Esophagus muscularis mucosa (tissue), 4 donors: Measurements from ENCODE around the gene JDP2. TPM values are rescaled to one million over a fixed set of nuclear protein-coding genes. Genes with fewer than 3 reads are reported as not detected.
"Not testable (repeated sequence)": the region's sequence is repeated elsewhere in the genome, so short reads cannot be mapped to it uniquely, and the experiment has no call there.

Source experiments
- DNase-seq: peaks from one replicate; pipeline ENCODE4 v3.0.0-alpha.2; 2017; ENCODE audit errors: extremely low spot score
- H3K27ac ChIP-seq, 4 donors: fragments of 200-600 bp; sonication (generic); replicated peaks in 1 of 4; 1 replicate in 3 of 4; 2 replicates in 1 of 4; pipeline ENCODE4 v1.5.1; 2016 to 2019; ENCODE audit warnings: mild to moderate bottlenecking in 1 of 4
- H3K27me3 ChIP-seq, 4 donors: fragments of 200-600 bp; sonication (generic); one replicate each; pipeline versions ENCODE4 v1.5.1 to v1.6.0; 2016 to 2019
- H3K36me3 ChIP-seq, 4 donors: fragments of 200-600 bp; sonication (generic); one replicate each; pipeline ENCODE4 v1.5.1; 2016 to 2019
- H3K4me1 ChIP-seq, 4 donors: fragments of 200-600 bp; sonication (generic); one replicate each; pipeline ENCODE4 v1.5.1; 2016 to 2019
- H3K4me3 ChIP-seq, 4 donors: fragments of 200-600 bp; sonication (generic); 1 replicate in 2 of 4; 2 replicates in 2 of 4; pipeline ENCODE4 v1.5.1; 2016 to 2019; ENCODE audit warnings: mild to moderate bottlenecking in 4 of 4, moderate library complexity in 1 of 4
- H3K9me3 ChIP-seq, 4 donors: fragments of 200-600 bp; sonication (generic); 1 replicate in 3 of 4; 2 replicates in 1 of 4; pipeline ENCODE4 v1.5.1; 2016 to 2019
- EP300 ChIP-seq: sonication (generic); formaldehyde crosslinking; IDR thresholded peaks from one replicate; pipeline ENCODE4 v1.6.1; 2017; ENCODE audit warnings: antibody characterized with exemption
- POLR2A ChIP-seq: fragments of 450-650 bp; IDR thresholded peaks from one replicate; pipeline ENCODE4 v1.6.1; 2017; ENCODE audit warnings: antibody characterized with exemption, moderate library complexity, mild to moderate bottlenecking, low read depth
- POLR2AphosphoS5 ChIP-seq, 2 donors: sonication (generic); formaldehyde crosslinking; IDR thresholded peaks; one replicate each; pipeline ENCODE4 v1.6.1; 2017; ENCODE audit warnings: antibody characterized with exemption in 2 of 2
- WGBS: methylation state at CpG from one replicate; pipeline ENCODE4 v1.1.5; 2018; 5-methylcytosine and 5-hydroxymethylcytosine counted together
- intact Hi-C: fragments of 100-400 bp; cut with DNase I; formaldehyde crosslinking; loops from one replicate; pipeline ENCODE4 v1.15.1; 2023
- total RNA-seq, 4 donors: library from RNA; depleted of rRNA; stranded (reverse); fragments of >200 nt; gene quantifications; one replicate each; pipeline versions ENCODE4 v1.1.0 to v1.2.1, GENCODE V29; 2016
- TF ChIP-seq, protein P1 (sequence below), 3 experiments: fragments of 200-600 bp in 2 of 3; fragments of 450-650 bp in 1 of 3; sonication (generic) in 2 of 3; IDR thresholded peaks; one replicate each; pipeline ENCODE4 v1.5.1; 2017 to 2019; ENCODE audit warnings: antibody characterized with exemption in 3 of 3, mild to moderate bottlenecking in 2 of 3, moderate library complexity in 1 of 3

The JDP2 gene
- total RNA-seq, 4 donors from 2014 or later: 50.5 to 94.5 (median 78.3) TPM

DNA sequence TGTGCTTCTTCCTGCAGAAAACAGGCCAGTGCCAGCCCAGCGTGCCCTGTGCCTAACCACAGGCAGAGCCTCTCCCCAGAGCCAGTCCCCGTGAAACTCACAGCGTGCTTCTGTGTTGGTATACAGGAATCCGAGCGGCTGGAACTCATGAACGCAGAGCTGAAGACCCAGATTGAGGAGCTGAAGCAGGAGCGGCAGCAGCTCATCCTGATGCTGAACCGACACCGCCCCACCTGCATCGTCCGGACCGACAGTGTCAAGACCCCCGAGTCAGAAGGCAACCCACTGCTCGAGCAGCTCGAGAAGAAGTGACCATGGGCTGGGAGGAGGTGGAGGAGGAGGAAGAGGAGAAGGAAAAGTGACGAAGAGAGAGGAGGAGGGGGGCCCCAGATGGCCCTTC lies 41.3 kb downstream of the JDP2 start:
- peaks cover 23 to 79% (median 51%) of the 10 kb centered on the region in 4 donors for H3K36me3 ChIP-seq
- intact Hi-C loops: no loop called here
- H3K27me3 ChIP-seq: no peaks in the 10 kb centered on the region
- 92% methylated on average over 16 of the region's 16 CpGs for WGBS
- TF ChIP-seq POLR2AphosphoS5 (IDR thresholded peaks at IDR 0.05) (no peak), POLR2A (no peak), EP300 (no peak)
- TF ChIP-seq, protein P1, sequence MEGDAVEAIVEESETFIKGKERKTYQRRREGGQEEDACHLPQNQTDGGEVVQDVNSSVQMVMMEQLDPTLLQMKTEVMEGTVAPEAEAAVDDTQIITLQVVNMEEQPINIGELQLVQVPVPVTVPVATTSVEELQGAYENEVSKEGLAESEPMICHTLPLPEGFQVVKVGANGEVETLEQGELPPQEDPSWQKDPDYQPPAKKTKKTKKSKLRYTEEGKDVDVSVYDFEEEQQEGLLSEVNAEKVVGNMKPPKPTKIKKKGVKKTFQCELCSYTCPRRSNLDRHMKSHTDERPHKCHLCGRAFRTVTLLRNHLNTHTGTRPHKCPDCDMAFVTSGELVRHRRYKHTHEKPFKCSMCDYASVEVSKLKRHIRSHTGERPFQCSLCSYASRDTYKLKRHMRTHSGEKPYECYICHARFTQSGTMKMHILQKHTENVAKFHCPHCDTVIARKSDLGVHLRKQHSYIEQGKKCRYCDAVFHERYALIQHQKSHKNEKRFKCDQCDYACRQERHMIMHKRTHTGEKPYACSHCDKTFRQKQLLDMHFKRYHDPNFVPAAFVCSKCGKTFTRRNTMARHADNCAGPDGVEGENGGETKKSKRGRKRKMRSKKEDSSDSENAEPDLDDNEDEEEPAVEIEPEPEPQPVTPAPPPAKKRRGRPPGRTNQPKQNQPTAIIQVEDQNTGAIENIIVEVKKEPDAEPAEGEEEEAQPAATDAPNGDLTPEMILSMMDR (IDR thresholded peaks at IDR 0.05): no peak
- H3K4me1 ChIP-seq: peaks cover 21 to 72% (median 57%) of the 10 kb centered on the region in 4 donors
- no peak for DNase-seq
- peak overlapping the region; percentile 59 to 74 (median 67) for H3K27ac ChIP-seq
- no peak overlapping the region for H3K4me3 ChIP-seq
- H3K9me3 ChIP-seq: no peaks in the 10 kb centered on the region

DNA sequence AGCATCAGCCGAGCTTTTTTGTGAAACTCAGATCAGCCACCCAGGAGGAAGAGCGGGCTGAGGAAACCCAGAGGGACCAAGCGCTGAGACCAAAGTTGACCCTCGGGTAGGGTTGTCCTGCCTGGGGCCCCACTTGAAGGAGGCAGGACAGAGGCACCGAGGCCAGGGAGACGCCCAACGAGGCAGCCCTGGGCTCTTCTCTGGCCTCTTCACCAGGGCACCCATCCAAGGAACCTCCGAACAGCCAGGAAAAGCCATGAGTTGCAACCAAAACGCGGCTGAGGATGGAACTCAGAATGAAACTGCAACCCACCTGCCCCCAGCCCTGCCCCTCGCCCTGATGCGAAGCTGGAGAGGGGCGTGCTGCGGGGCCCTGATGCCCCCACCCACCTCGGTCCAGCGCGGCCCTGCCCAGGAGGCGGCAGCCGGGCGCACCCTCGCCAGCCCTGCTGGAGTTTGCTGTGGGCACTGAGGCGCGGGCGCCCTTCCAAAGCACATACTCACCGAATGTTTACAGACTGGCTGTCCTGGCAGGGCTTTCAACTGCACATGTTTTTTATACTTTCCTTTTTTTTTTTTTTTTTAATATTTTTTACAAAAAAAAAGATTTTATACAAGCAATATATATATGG lies 41.9 kb downstream of the JDP2 start:
- Histone ChIP-seq H3K4me3 (no peak overlapping the region), H3K36me3 (peaks cover 23 to 85% (median 51%) of the 10 kb centered on the region in 4 donors), H3K9me3 (no peaks in the 10 kb centered on the region), H3K27me3 (no peaks in the 10 kb centered on the region), H3K27ac (peak overlapping the region; percentile 59 to 74 (median 67)), H3K4me1 (peaks cover 21 to 68% (median 57%) of the 10 kb centered on the region in 4 donors)
- TF ChIP-seq, protein P1 (IDR thresholded peaks at IDR 0.05): no peak
- TF ChIP-seq EP300: no peak
- TF ChIP-seq POLR2A: no peak
- peak in 1 of 2 donors; percentile 51 for TF ChIP-seq POLR2AphosphoS5 (IDR thresholded peaks at IDR 0.05)
- no peak for DNase-seq
- intact Hi-C loops: loop anchor here (5.0 kb wide), 1 partner anchor 37 kb away; no protein-coding TSS in a partner anchor
- WGBS: 75% methylated on average over 18 of the region's 25 CpGs

DNA sequence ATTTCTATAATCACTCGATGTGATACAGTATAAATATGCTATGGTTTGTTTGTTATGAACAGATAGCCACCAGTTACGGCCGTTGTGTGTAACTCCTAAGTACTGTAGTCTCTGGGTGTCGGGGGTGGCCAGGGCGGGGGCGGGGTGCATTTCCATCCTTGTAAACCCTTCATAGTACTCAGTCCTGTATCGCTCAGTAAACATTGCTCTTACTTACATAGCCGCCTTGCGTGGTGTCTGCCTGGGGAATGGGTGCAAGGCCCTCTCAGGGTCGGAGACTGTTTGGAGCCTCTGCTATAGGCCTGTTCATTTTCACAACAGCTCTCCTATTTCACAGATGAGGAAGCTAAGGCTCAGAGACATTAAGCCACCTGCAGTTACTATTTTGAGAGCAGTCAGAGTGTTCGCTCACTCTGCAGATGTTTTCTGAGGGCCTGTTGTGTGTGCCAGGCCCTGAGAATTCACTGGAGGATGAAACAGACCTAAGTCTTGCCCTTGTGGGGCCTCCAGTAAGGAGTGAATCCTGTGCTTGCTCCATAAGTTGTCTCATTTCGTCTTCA lies 42.5 kb downstream of the JDP2 start:
- Histone ChIP-seq H3K9me3 (no peaks in the 10 kb centered on the region), H3K27me3 (no peaks in the 10 kb centered on the region), H3K4me3 (no peak overlapping the region), H3K36me3 (peaks cover 23 to 84% (median 55%) of the 10 kb centered on the region in 4 donors), H3K4me1 (peaks cover 20 to 62% (median 57%) of the 10 kb centered on the region in 4 donors), H3K27ac (peak overlapping the region; percentile 59 to 74 (median 67))
- WGBS: 71% methylated on average over 12 of the region's 12 CpGs
- DNase-seq: no peak
- intact Hi-C loops: loop anchor here (5.0 kb wide), 1 partner anchor 38 kb away; no protein-coding TSS in a partner anchor
- TF ChIP-seq EP300 (no peak), POLR2AphosphoS5 (IDR thresholded peaks at IDR 0.05) (no peak), POLR2A (no peak)
- TF ChIP-seq, protein P1 (IDR thresholded peaks at IDR 0.05): no peak

DNA sequence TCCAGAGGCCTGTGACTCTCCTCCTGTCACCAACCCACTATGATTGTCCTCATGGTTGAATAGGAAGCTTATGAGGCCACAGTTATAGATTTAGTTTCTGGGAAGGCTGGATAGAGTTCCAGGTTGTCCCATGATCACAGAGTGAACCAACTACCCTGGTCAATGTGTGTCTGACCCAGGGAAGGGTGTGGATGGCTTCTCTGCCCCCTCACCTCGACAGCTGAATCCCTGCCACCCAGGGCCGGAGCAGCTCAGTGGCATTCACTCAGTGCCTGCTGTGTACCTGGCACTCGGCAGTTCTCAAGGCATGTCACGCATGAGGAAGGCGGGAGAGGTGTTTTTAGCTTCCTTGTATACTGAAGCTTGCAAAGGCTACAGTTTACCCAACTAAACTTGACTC lies 43.2 kb downstream of the JDP2 start:
- no peaks in the 10 kb centered on the region for H3K9me3 ChIP-seq
- no peak for DNase-seq
- H3K4me1 ChIP-seq: peaks cover 12 to 55% (median 51%) of the 10 kb centered on the region in 4 donors
- no peaks in the 10 kb centered on the region for H3K27me3 ChIP-seq
- H3K4me3 ChIP-seq: no peak overlapping the region
- peak overlapping the region; percentile 59 to 74 (median 67) for H3K27ac ChIP-seq
- no peak for TF ChIP-seq POLR2A
- no peak for TF ChIP-seq EP300
- TF ChIP-seq POLR2AphosphoS5 (IDR thresholded peaks at IDR 0.05): no peak
- TF ChIP-seq, protein P1 (IDR thresholded peaks at IDR 0.05): no peak
- H3K36me3 ChIP-seq: peaks cover 23 to 79% (median 57%) of the 10 kb centered on the region in 4 donors
- 98% methylated on average over 5 of the region's 5 CpGs for WGBS
- intact Hi-C loops: loop anchor here (5.0 kb wide), 1 partner anchor 39 kb away; no protein-coding TSS in a partner anchor

DNA sequence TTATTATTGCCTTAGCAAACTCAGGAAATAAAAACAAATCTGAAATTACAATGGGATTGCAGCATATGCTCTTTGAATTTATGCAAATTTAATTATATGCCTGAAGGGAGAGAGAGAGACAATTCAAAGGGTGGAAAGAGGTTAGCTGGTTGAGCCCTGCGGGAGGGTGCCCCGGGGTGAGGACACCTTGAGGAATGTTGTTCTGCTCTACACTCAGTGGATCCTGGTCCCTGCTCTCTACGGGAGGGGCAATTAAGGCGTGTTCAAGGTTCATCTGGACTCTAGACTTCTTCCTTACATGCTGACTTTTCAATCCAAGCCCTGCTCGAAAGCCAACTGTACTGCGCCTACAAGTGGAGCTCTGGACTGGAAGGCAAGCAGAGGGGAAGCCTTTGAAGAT lies 46.3 kb downstream of the JDP2 start:
- H3K36me3 ChIP-seq: peaks cover 23 to 65% (median 54%) of the 10 kb centered on the region in 4 donors
- WGBS: 81% methylated on average over 6 of the region's 6 CpGs
- intact Hi-C loops: loop anchor here (5.0 kb wide), 1 partner anchor 42 kb away; no protein-coding TSS in a partner anchor
- H3K4me3 ChIP-seq, H3K9me3 ChIP-seq, DNase-seq, H3K27ac ChIP-seq, H3K27me3 ChIP-seq: not testable (repeated sequence)
- peaks cover 2 to 40% (median 30%) of the 10 kb centered on the region in 4 donors for H3K4me1 ChIP-seq
